ENCODE measurements around the gene LRBA.

DNA sequence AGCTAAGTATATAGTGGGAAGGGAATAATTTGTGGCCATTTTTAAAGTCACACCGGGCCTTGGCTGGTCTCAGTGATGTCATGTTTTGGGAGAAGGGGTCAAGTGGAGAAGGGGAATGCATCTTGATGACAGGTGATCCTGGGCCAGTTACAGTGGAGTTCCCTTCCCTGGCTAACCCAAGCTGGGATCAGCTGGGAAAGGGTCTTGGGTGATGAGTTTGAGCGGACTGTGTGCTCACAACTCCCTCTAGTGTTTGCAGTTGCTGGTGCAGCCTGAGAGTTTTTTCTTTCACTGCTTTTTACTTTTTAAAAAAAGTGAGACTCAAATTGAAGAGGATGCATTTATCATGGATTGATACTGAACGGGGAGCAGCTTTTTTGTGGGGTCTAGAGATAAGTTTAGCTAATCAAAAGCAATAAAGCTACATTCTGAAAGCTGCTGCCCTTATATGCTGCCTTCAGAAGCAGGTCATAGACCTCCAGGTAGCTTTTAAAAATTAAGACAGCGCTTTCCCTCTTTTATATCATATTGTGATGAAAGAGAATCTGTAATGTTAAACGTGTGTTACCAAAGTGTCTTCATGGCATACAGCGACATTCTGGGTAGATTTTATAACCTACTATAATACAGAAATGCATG is 772.1 kb downstream of the LRBA start:
- TF ChIP-seq, protein P1, sequence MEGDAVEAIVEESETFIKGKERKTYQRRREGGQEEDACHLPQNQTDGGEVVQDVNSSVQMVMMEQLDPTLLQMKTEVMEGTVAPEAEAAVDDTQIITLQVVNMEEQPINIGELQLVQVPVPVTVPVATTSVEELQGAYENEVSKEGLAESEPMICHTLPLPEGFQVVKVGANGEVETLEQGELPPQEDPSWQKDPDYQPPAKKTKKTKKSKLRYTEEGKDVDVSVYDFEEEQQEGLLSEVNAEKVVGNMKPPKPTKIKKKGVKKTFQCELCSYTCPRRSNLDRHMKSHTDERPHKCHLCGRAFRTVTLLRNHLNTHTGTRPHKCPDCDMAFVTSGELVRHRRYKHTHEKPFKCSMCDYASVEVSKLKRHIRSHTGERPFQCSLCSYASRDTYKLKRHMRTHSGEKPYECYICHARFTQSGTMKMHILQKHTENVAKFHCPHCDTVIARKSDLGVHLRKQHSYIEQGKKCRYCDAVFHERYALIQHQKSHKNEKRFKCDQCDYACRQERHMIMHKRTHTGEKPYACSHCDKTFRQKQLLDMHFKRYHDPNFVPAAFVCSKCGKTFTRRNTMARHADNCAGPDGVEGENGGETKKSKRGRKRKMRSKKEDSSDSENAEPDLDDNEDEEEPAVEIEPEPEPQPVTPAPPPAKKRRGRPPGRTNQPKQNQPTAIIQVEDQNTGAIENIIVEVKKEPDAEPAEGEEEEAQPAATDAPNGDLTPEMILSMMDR (IDR thresholded peaks at IDR 0.05; ENCODE audit: low read length), result peak; percentile 88
- no peak for TF ChIP-seq EZH2phosphoT487 (IDR thresholded peaks at IDR 0.05; ENCODE audit: low read length)

Measured in MM.1S (cell line).